GM19043 (cell line): ENCODE results near the gene TBATA.

Experiments used
- ATAC-seq: cut with Tn5 transposase; IDR thresholded peaks from one replicate; pipeline ENCODE4 v1.9.1; 2021; ENCODE audit warnings: low read depth; ENCODE audit not compliant: unreplicated experiment

The TBATA gene

DNA sequence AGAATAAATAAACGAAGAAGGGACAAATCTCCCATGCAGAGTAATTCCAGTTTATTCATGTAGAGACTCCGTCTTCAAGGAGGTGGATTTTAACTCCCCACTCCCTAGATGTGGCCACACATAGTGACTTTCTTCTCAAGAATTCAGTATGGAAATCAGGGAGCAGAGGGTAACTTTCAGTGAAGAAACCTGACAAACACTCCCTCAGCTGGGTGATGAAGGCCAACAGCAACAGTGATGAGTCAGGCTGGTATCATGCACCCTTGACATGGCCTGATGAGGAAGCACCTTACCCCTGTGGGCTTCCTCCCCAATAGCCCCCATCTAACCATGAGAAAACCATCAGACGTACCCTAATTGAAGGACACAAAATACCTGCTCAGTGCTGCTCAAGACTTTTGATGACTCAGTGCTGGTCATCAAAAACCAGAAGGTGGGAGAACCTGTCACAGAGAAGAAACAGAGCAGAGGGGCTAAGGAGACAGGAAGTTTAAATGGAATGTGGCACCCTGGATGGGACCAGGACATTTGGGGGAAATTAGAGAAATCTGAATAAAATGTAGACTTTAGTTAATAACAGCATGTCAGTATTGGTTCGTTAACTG is 62.3 kb downstream of the TBATA start:
- ATAC-seq: no peak
